Astrocyte (in vitro differentiated cells and primary cell): ENCODE measurements around the gene IGFBP7.

Experiments used
- CTCF ChIP-seq: IDR thresholded peaks from 2 replicates; pipeline ENCODE4 v1.5.1; 2011; ENCODE audit warnings: low read depth, mild to moderate bottlenecking, inconsistent platforms, low read length, moderate library complexity; ENCODE audit not compliant: insufficient read depth
- EZH2 ChIP-seq: IDR thresholded peaks from 2 replicates; pipeline ENCODE4 v1.6.1; 2012; ENCODE audit warnings: mild to moderate bottlenecking, low read length, inconsistent platforms; ENCODE audit not compliant: insufficient read depth

DNA sequence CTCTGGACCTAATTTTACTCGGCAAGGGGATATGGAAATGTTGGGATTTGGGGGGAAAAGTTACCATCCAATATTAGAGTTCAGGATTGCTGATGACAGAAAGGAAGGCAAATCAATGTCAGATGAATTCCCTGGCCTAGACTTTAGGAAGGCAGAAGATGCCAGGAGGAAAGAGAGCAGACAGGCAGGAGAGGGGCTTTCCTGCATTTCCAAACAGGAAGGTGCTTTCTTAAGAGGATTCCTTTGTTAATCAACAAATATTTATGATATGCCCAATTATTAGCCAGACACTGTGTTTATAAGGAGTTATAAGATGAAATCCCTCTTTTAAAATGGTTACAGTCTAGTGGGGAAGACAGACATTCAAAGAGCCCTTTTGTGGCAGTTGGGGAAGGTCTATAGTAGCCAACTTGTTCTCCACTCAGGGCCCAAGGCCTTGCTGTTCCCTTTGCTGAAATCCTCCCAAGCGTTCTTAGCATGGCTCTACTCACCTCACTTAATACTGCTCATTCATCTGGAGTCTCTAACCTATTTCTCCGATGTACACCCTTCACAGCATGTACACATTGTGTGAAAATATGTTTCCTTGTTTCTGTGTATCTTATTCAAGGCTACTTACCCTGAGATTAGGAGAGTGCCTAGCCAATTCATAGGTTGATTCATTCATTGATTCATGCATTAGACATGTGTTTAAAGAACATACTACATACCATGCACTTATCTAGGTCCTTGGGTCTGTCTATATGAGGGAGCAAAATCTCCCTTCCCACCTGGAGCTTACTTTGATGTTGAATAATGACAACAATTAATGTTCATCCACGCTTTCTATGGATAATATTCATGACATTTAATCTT is 5.3 kb downstream of the IGFBP7 start:
- no peak for TF ChIP-seq CTCF
- TF ChIP-seq EZH2, result no peak
